Mesenchymal stem cell (in vitro differentiated cells and primary cell): ENCODE measurements around the gene NOSIP. TPM values are rescaled to one million over a fixed set of nuclear protein-coding genes. Genes with fewer than 3 reads are reported as not detected.

Source experiments
- DNase-seq: peaks from one replicate; pipeline ENCODE4 v3.0.0-alpha.2; 2013
- H2AFZ ChIP-seq: one replicate; pipeline ENCODE4 v1.6.1; 2013; ENCODE audit warnings: low read depth, mild to moderate bottlenecking, control low read depth, inconsistent platforms, low read length, moderate library complexity
- H2AK5ac ChIP-seq: 2 replicates; pipeline ENCODE4 v1.6.1; 2013; ENCODE audit warnings: low read length, moderate library complexity, mild to moderate bottlenecking, inconsistent platforms; ENCODE audit not compliant: severe bottlenecking
- H2BK120ac ChIP-seq: one replicate; pipeline ENCODE4 v1.6.1; 2013; ENCODE audit warnings: low read depth, mild to moderate bottlenecking, inconsistent platforms, low read length, moderate library complexity
- H2BK12ac ChIP-seq, 2 experiments: one replicate each; pipeline ENCODE4 v1.6.1; 2013; ENCODE audit warnings: inconsistent platforms in 2 of 2, low read length in 2 of 2, mild to moderate bottlenecking in 2 of 2, moderate library complexity in 2 of 2, control low read depth in 1 of 2
- H2BK15ac ChIP-seq: one replicate; pipeline ENCODE4 v1.6.1; 2013; ENCODE audit warnings: mild to moderate bottlenecking, low read depth, inconsistent platforms; ENCODE audit not compliant: poor library complexity, severe bottlenecking
- H2BK5ac ChIP-seq: 2 replicates; pipeline ENCODE4 v1.6.1; 2013; ENCODE audit warnings: low read depth, mild to moderate bottlenecking, low read length, control low read depth, inconsistent platforms; ENCODE audit not compliant: poor library complexity, severe bottlenecking
- H3K14ac ChIP-seq, 2 experiments: one replicate each; pipeline ENCODE4 v1.6.1; 2013; ENCODE audit warnings: inconsistent platforms in 2 of 2, low read length in 2 of 2, control low read depth in 1 of 2, mild to moderate bottlenecking in 1 of 2, moderate library complexity in 1 of 2
- H3K18ac ChIP-seq, 2 experiments: one replicate each; pipeline ENCODE4 v1.6.1; 2013; ENCODE audit warnings: inconsistent platforms in 2 of 2, low read length in 2 of 2, control low read depth in 1 of 2, low read depth in 1 of 2, mild to moderate bottlenecking in 1 of 2
- H3K23ac ChIP-seq, 2 experiments: one replicate each; pipeline ENCODE4 v1.6.1; 2013; ENCODE audit warnings: inconsistent platforms in 2 of 2, low read length in 2 of 2, mild to moderate bottlenecking in 2 of 2, moderate library complexity in 2 of 2, control low read depth in 1 of 2
- H3K27ac ChIP-seq: 2 replicates; pipeline ENCODE4 v1.5.1; 2013; ENCODE audit warnings: mild to moderate bottlenecking, moderate library complexity, low read length, control low read depth, inconsistent platforms; ENCODE audit not compliant: poor library complexity, severe bottlenecking
- H3K27me3 ChIP-seq, 2 experiments: 2 replicates each; pipeline versions ENCODE4 v1.6.1 to v1.7.0; 2013; ENCODE audit warnings: low read length in 2 of 2, mild to moderate bottlenecking in 2 of 2, moderate library complexity in 2 of 2, control low read depth in 1 of 2, inconsistent platforms in 1 of 2; ENCODE audit not compliant: control insufficient read depth in 1 of 2, insufficient read depth in 1 of 2
- H3K36me3 ChIP-seq, 2 experiments: 2 replicates each; pipeline versions ENCODE4 v1.6.1 to v1.7.0; 2013; ENCODE audit warnings: low read length in 2 of 2, control low read depth in 1 of 2, inconsistent platforms in 1 of 2, low read depth in 1 of 2, mild to moderate bottlenecking in 1 of 2; ENCODE audit not compliant: insufficient read depth in 2 of 2, control insufficient read depth in 1 of 2
- H3K4ac ChIP-seq, 2 experiments: one replicate each; pipeline ENCODE4 v1.6.1; 2013; ENCODE audit warnings: inconsistent platforms in 2 of 2, low read length in 2 of 2, mild to moderate bottlenecking in 2 of 2, moderate library complexity in 2 of 2, control low read depth in 1 of 2, low read depth in 1 of 2
- H3K4me1 ChIP-seq: 2 replicates; pipeline ENCODE4 v1.6.1; 2013; ENCODE audit warnings: low read depth, low read length, control low read depth; ENCODE audit not compliant: control insufficient read depth, insufficient read depth
- H3K4me2 ChIP-seq: 2 replicates; pipeline ENCODE4 v1.6.1; 2013; ENCODE audit warnings: low read length, mild to moderate bottlenecking, inconsistent platforms; ENCODE audit not compliant: poor library complexity, severe bottlenecking
- H3K4me3 ChIP-seq, 2 experiments: 2 replicates each; pipeline versions ENCODE4 v1.5.1 to v1.7.0; 2013; ENCODE audit warnings: low read length in 2 of 2, mild to moderate bottlenecking in 2 of 2, control low read depth in 1 of 2, low read depth in 1 of 2; ENCODE audit not compliant: insufficient read depth in 1 of 2
- H3K79me1 ChIP-seq: replicated peaks from 2 replicates; pipeline ENCODE4 v1.6.1; 2013; ENCODE audit warnings: mild to moderate bottlenecking, control low read depth, low read length, inconsistent platforms; ENCODE audit not compliant: poor library complexity, severe bottlenecking
- H3K9ac ChIP-seq: 2 replicates; pipeline ENCODE4 v1.7.0; 2013; ENCODE audit warnings: mild to moderate bottlenecking, low read length, moderate library complexity
- H3K9me3 ChIP-seq: 2 replicates; pipeline ENCODE4 v1.7.0; 2013; ENCODE audit warnings: mild to moderate bottlenecking, low read length; ENCODE audit not compliant: control insufficient read depth
- H4K8ac ChIP-seq: one replicate; pipeline ENCODE4 v1.6.1; 2013; ENCODE audit warnings: inconsistent platforms, mild to moderate bottlenecking, low read length, moderate library complexity
- H4K91ac ChIP-seq: one replicate; pipeline ENCODE4 v1.6.1; 2013; ENCODE audit warnings: mild to moderate bottlenecking, low read length, inconsistent platforms
- whole genome bisulfite sequencing: methylation state at CpG from one replicate; pipeline ENCODE4 v1.1.7; 2013; ENCODE audit warnings: mixed read lengths; 5-methylcytosine and 5-hydroxymethylcytosine counted together
- polyA plus RNA-seq, 2 experiments: library from polyadenylated mRNA; stranded (reverse); fragments of 200-250 nt; gene quantifications; one replicate each; pipeline ENCODE4 v1.2.3, GENCODE V29; 2013

NOSIP gene
- polyA plus RNA-seq (2013, experiment 1 of 2): 47.3 TPM
- polyA plus RNA-seq (2013, experiment 2 of 2): 45.5 TPM

DNA sequence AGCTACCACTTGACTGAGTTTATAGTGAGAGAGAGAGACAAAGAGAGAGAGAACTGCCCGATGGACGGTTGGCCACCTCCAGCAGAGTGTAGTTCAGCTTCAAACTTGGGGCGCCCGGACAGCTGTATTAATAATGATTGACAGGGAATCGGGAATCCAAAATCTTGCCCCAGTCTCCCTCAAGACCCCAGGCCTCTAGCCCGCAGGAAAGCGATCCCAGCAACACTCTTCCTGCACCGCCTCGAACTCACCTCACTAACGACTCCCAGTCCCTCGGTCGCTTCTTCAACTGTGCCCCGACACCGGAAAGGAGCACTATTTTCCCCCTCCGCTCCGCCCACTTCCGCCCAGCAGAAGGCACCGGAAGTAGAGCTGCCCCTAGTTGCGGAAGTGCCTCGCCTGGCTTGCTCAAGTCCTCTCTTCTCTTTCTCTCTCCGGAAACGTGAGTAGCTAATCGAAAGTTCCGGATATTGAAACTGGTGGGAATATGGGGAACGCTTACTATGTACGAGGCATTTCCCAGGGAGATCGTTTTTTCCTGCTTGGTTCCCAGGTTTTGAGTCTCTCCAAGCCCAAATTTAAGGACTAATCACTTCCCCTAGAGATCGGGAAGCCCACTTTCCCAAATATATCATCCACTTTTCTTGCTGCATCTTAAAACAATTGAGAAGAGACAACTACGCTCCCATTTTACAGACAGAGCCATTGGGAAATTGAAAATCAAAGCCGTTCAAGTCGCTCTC, at the start of gene NOSIP:
Gene NOSIP, minus strand, starts transcription at position 293 of the 743 bp plus-strand sequence. CDS start 19,865 bp downstream, outside the sequence.
- no peak within 1 kb of the TSS for H2BK120ac ChIP-seq
- H3K36me3 ChIP-seq: peaks cover 5 to 7% of the 10 kb centered on the region in 2 experiments
- H3K9ac ChIP-seq: peak within 1 kb of the TSS; percentile 95
- no peak within 1 kb of the TSS for H3K4ac ChIP-seq
- H3K4me2 ChIP-seq: peak within 1 kb of the TSS; percentile 78
- peaks cover 2% of the 10 kb centered on the region for H3K4me1 ChIP-seq
- peak within 1 kb of the TSS; percentile 71 for H3K27ac ChIP-seq
- no peak within 1 kb of the TSS for H3K23ac ChIP-seq
- peak within 1 kb of the TSS; percentile 58 to 98 for H3K4me3 ChIP-seq
- no peak within 1 kb of the TSS for H2BK5ac ChIP-seq
- H2AFZ ChIP-seq: no peak within 1 kb of the TSS
- peak within 1 kb of the TSS; percentile 92 for H4K8ac ChIP-seq
- H2AK5ac ChIP-seq: peak within 1 kb of the TSS; percentile 31
- no peaks in the 10 kb centered on the region for H3K27me3 ChIP-seq
- no peak within 1 kb of the TSS for H2BK15ac ChIP-seq
- H4K91ac ChIP-seq: no peak within 1 kb of the TSS
- 7% methylated on average over 24 of the region's 31 CpGs for WGBS
- DNase-seq: peak; percentile 96
- H3K79me1 ChIP-seq: no peaks in the 10 kb centered on the region
- H3K14ac ChIP-seq: no peak within 1 kb of the TSS
- no peak within 1 kb of the TSS for H2BK12ac ChIP-seq
- no peaks in the 10 kb centered on the region for H3K9me3 ChIP-seq
- H3K18ac ChIP-seq: peak within 1 kb of the TSS; percentile 2

DNA sequence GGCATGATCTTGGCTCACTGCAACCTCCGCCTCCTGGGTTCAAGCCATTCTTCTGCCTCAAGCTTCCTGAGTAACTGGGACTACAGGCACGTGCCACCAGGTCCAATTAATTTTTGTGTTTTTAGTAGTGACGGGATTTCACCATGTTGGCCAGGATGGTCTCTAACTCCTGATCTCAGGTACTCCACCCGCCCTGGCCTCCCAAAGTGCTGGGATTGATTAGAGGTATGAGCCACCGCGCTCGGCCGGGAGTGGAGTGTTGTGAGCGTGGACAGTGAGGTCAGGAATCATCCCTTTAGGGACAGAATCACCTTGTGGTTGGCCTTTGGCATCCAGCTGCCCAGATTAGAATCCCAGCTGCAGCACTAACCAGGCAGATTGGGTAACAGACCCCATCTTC, 49.3 kb upstream of the NOSIP start:
- no peaks in the 10 kb centered on the region for H3K9me3 ChIP-seq
- H2BK120ac ChIP-seq: no peak overlapping the region
- no peak overlapping the region for H3K14ac ChIP-seq
- H2BK15ac ChIP-seq: no peak overlapping the region
- no peak overlapping the region for H2BK5ac ChIP-seq
- no peak overlapping the region for H3K27ac ChIP-seq
- H3K4me2 ChIP-seq: no peak overlapping the region
- H3K4me3 ChIP-seq: no peak overlapping the region
- H2AFZ ChIP-seq: no peak overlapping the region
- H3K4me1 ChIP-seq: peaks cover 14% of the 10 kb centered on the region
- peaks cover 24 to 42% of the 10 kb centered on the region in 2 experiments for H3K36me3 ChIP-seq
- H3K79me1 ChIP-seq: peaks cover 6% of the 10 kb centered on the region
- H4K8ac ChIP-seq: no peak overlapping the region
- no peak overlapping the region for H3K18ac ChIP-seq
- H3K23ac ChIP-seq: no peak overlapping the region
- WGBS: 97% methylated on average over 9 of the region's 9 CpGs
- H3K9ac ChIP-seq: no peak overlapping the region
- no peak overlapping the region for H3K4ac ChIP-seq
- no peak for DNase-seq
- H3K27me3 ChIP-seq: no peaks in the 10 kb centered on the region
- H4K91ac ChIP-seq: no peak overlapping the region
- no peak overlapping the region for H2BK12ac ChIP-seq
- H2AK5ac ChIP-seq: no peak overlapping the region

DNA sequence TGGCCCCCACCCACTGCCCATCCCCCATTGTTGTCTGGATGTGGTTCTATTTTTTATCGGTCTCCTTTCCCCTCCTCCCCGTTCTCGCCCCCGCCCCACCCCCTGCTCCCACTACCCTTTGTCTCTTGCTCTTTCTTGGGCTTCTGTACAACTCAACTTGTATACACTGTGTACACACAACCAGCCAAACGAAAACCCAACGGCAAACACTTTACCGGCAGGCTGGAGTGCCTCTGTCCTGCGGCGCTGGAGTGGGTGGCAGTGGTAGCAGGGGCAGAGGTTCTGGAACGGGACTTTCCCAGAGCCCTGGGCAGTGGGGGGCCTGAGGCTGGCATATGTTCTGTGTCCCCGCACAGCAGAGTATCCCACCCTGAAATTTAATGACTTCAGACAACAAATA, 45.9 kb upstream of the NOSIP start:
- Histone ChIP-seq H2BK12ac (no peak overlapping the region), H3K9me3 (no peaks in the 10 kb centered on the region), H2AFZ (no peak overlapping the region), H3K27ac (no peak overlapping the region), H2BK15ac (no peak overlapping the region), H3K23ac (no peak overlapping the region), H3K18ac (no peak overlapping the region), H2BK120ac (no peak overlapping the region), H3K9ac (no peak overlapping the region), H3K4me2 (no peak overlapping the region), H4K91ac (no peak overlapping the region), H3K14ac (no peak overlapping the region), H3K4me3 (no peak overlapping the region), H2AK5ac (no peak overlapping the region), H3K36me3 (peaks cover 38 to 50% of the 10 kb centered on the region in 2 experiments), H3K27me3 (no peaks in the 10 kb centered on the region), H3K4ac (no peak overlapping the region), H4K8ac (no peak overlapping the region), H3K79me1 (peaks cover 28% of the 10 kb centered on the region), H2BK5ac (no peak overlapping the region), H3K4me1 (peaks cover 12% of the 10 kb centered on the region)
- no peak for DNase-seq
- 99% methylated on average over 10 of the region's 11 CpGs for WGBS

GRCh38 chr19:49624967-49625910, 44.9 kb upstream of the NOSIP start:
- whole genome bisulfite sequencing: 94% methylated on average over 19 of the region's 27 CpGs
- H3K36me3 ChIP-seq: peaks cover 41 to 59% of the 10 kb centered on the region in 2 experiments

More at GRCh38 chr19:49624967-49625910, 44.9 kb upstream of the NOSIP start:
- peaks cover 33% of the 10 kb centered on the region for H3K79me1 ChIP-seq
- no peak overlapping the region for H3K18ac ChIP-seq
- no peak overlapping the region for H2BK120ac ChIP-seq
- no peaks in the 10 kb centered on the region for H3K27me3 ChIP-seq
- H4K91ac ChIP-seq: no peak overlapping the region
- H3K9ac ChIP-seq: no peak overlapping the region
- no peak overlapping the region for H4K8ac ChIP-seq
- no peak overlapping the region for H2AFZ ChIP-seq
- no peak overlapping the region for H2BK5ac ChIP-seq
- no peak overlapping the region for H2BK12ac ChIP-seq
- H3K4ac ChIP-seq: no peak overlapping the region
- no peak overlapping the region for H3K27ac ChIP-seq
- no peak overlapping the region for H2BK15ac ChIP-seq
- H3K9me3 ChIP-seq: no peaks in the 10 kb centered on the region
- no peak for DNase-seq
- H3K14ac ChIP-seq: no peak overlapping the region
- no peak overlapping the region for H3K4me2 ChIP-seq
- no peak overlapping the region for H3K4me3 ChIP-seq
- no peak overlapping the region for H2AK5ac ChIP-seq
- peaks cover 7% of the 10 kb centered on the region for H3K4me1 ChIP-seq
- no peak overlapping the region for H3K23ac ChIP-seq
